HepG2 (cell line): ENCODE data around the gene ASTN2. TPM values are rescaled to one million over a fixed set of nuclear protein-coding genes. Genes with fewer than 3 reads are reported as not detected.

Experiments
- ATAC-seq: fragments of 200-7000 bp; cut with Tn5 transposase; 3 replicates; pipeline ENCODE4 v1.9.1; 2020; ENCODE audit warnings: mild to moderate bottlenecking, moderate library complexity
- BruUV-seq: library from RNA; stranded (reverse); fragments of 400-500 nt; replicated peaks from 2 replicates; lab custom pipeline; 2021; lab: Mats Ljungman, UMichigan
- CTCF ChIA-PET: fragments of 300-600 bp; formaldehyde crosslinking; extraction: SDS; loops from one replicate; lab custom pipeline; 2021; ENCODE audit warnings: low total read pairs, inconsistent platforms, low intra/inter-chr PET ratio; lab: Yijun Ruan, JAX
- POLR2A ChIA-PET: fragments of 350-600 bp; sonication (Branson Sonifier 250); formaldehyde crosslinking; loops from one replicate; lab custom pipeline; 2020; ENCODE audit warnings: antibody characterized with exemption, inconsistent platforms; lab: Yijun Ruan, JAX
- DNase-seq: peaks from one replicate; pipeline ENCODE4 v3.0.0-alpha.2; 2015; ENCODE audit warnings: low spot score
- FAIRE-seq: peaks from 3 replicates; lab custom pipeline; 2011; peaks lifted over from hg19 to GRCh38; lab: Jason Lieb, UNC
- H2AFZ ChIP-seq: one replicate; pipeline ENCODE4 v1.6.1; 2011; ENCODE audit warnings: low read length, inconsistent platforms
- H3K27ac ChIP-seq: fragments of 300-600 bp; 3 replicates; pipeline ENCODE4 v1.8.0; 2011; ENCODE audit warnings: mixed run types, mild to moderate bottlenecking, mixed read lengths, low read length, inconsistent platforms; ENCODE audit not compliant: insufficient read depth; ENCODE audit errors: extremely low read length
- H3K27me3 ChIP-seq, 2 experiments: fragments of 200-600 bp in 1 of 2; 2 replicates in 1 of 2; 3 replicates in 1 of 2; pipeline versions ENCODE4 v1.6.0 to v1.8.0; 2011; ENCODE audit warnings: low read length in 2 of 2, mild to moderate bottlenecking in 2 of 2, moderate library complexity in 2 of 2, inconsistent platforms in 1 of 2; ENCODE audit not compliant: insufficient read depth in 2 of 2, control insufficient read depth in 1 of 2
- H3K36me3 ChIP-seq, 2 experiments: fragments of 200-600 bp in 1 of 2; replicated peaks in 1 of 2; 2 replicates in 1 of 2; 3 replicates in 1 of 2; pipeline versions ENCODE4 v1.5.1 to v1.8.0; 2011; ENCODE audit warnings: low read length in 2 of 2, inconsistent platforms in 1 of 2; ENCODE audit not compliant: insufficient read depth in 2 of 2, control insufficient read depth in 1 of 2
- H3K4me1 ChIP-seq: 2 replicates; pipeline ENCODE4 v1.5.1; 2012; ENCODE audit warnings: low read length, inconsistent platforms; ENCODE audit not compliant: insufficient read depth
- H3K4me2 ChIP-seq: 2 replicates; pipeline ENCODE4 v1.6.0; 2011; ENCODE audit warnings: low read depth, low read length, inconsistent platforms
- H3K4me3 ChIP-seq, 3 experiments: fragments of 200-600 bp in 1 of 3; sonication (generic), shearing (Covaris generic) in 1 of 3; replicated peaks in 1 of 3; 2 replicates each; pipeline ENCODE4 v1.5.1; 2011 to 2016; ENCODE audit warnings: low read length in 3 of 3, inconsistent platforms in 2 of 3, low read depth in 2 of 3, mild to moderate bottlenecking in 2 of 3, control low read depth in 1 of 3, mixed read lengths in 1 of 3; ENCODE audit not compliant: insufficient read depth in 1 of 3
- H3K79me2 ChIP-seq: one replicate; pipeline ENCODE4 v1.6.1; 2011; ENCODE audit warnings: low read length, inconsistent platforms; ENCODE audit not compliant: insufficient read depth
- H3K9ac ChIP-seq: 2 replicates; pipeline ENCODE4 v1.6.0; 2011; ENCODE audit warnings: mild to moderate bottlenecking, low read depth, low read length, inconsistent platforms; ENCODE audit not compliant: insufficient read depth
- H3K9me3 ChIP-seq: 2 replicates; pipeline ENCODE4 v1.5.1; 2012; ENCODE audit warnings: mild to moderate bottlenecking, low read length
- H4K20me1 ChIP-seq: 2 replicates; pipeline ENCODE4 v1.6.0; 2011; ENCODE audit warnings: inconsistent platforms, mild to moderate bottlenecking, low read length, moderate library complexity; ENCODE audit not compliant: insufficient read depth
- BRD4 ChIP-seq: sonication (generic); formaldehyde crosslinking; IDR thresholded peaks from 2 replicates; pipeline ENCODE4 v1.4.0; 2020; ENCODE audit warnings: missing genetic modification reagents
- DPF2 ChIP-seq: sonication (generic); formaldehyde crosslinking; IDR thresholded peaks from 2 replicates; pipeline ENCODE4 v1.4.0; 2020; ENCODE audit warnings: mild to moderate bottlenecking, low read depth, missing genetic modification reagents, borderline replicate concordance
- MAFF ChIP-seq: IDR thresholded peaks from 2 replicates; pipeline ENCODE4 v1.6.1; 2011; ENCODE audit warnings: low read depth, low read length, improper control_type of control experiment
- NONO ChIP-seq, 2 experiments: fragments of 450-650 bp in 1 of 2; sonication (generic) in 1 of 2; formaldehyde crosslinking in 1 of 2; IDR thresholded peaks in 1 of 2; conservative IDR thresholded peaks in 1 of 2; 2 replicates each; pipeline versions ENCODE4 v1.6.1 to v1.8.0; 2017 to 2022; ENCODE audit warnings: mild to moderate bottlenecking in 1 of 2, missing genetic modification reagents in 1 of 2, moderate library complexity in 1 of 2
- POLR2AphosphoS5 ChIP-seq: IDR thresholded peaks from 2 replicates; pipeline ENCODE4 v1.6.1; 2012; ENCODE audit warnings: low read depth, low read length
- ZNF3 ChIP-seq: IDR thresholded peaks from 2 replicates; pipeline ENCODE4 v1.7.0; 2017; ENCODE audit warnings: inconsistent platforms
- WGBS: methylation state at CpG from one replicate; pipeline ENCODE4 v1.1.6; 2017; ENCODE audit warnings: low lambda C conversion rate; 5-methylcytosine and 5-hydroxymethylcytosine counted together
- in situ Hi-C: cut with HindIII; loops from 2 replicates; pipeline ENCODE4 v1.10.0; 2017; ENCODE audit warnings: low pct_unique_long_range_greater_than_20kb; ENCODE audit not compliant: extremely low pct_ligation_motif_present
- intact Hi-C: fragments of 100-400 bp; cut with micrococcal nuclease; formaldehyde crosslinking; loops from one replicate; pipeline ENCODE4 v1.10.0; 2022; ENCODE audit not compliant: unreplicated experiment
- polyA plus RNA-seq, 8 experiments: library from polyadenylated mRNA; depleted of rRNA in 3 of 8; stranded (reverse) in 7 of 8; unstranded in 1 of 8; fragments of >200 nt; fragmentation: Illumina TruSeq in 4 of 8; extraction: Trizol in 4 of 8; gene quantifications; 2 replicates each; pipeline versions ENCODE4 v1.2.1 to v1.2.3, GENCODE V29; 2011 to 2016; ENCODE audit warnings: low read depth in 4 of 8, missing spikeins in 1 of 8, mixed read lengths in 1 of 8; ENCODE audit not compliant: insufficient read depth in 1 of 8
- total RNA-seq, 5 experiments: library from RNA; depleted of rRNA; stranded (reverse); fragments of >200 nt; fragmentation: Illumina TruSeq; extraction: Trizol; gene quantifications; 2 replicates each; pipeline ENCODE4 v1.2.3, GENCODE V29; 2016; ENCODE audit warnings: low read depth in 1 of 5
- TF ChIP-seq, protein P1 (sequence below): sonication (generic); formaldehyde crosslinking; conservative IDR thresholded peaks from 2 replicates; pipeline ENCODE4 v1.4.0; 2020; ENCODE audit warnings: missing genetic modification reagents
- TF ChIP-seq, protein P2 (sequence below): sonication (generic); formaldehyde crosslinking; IDR thresholded peaks from one replicate; pipeline ENCODE4 v1.5.1; 2020; ENCODE audit warnings: mild to moderate bottlenecking, missing genetic modification reagents; ENCODE audit errors: not compliant biosample characterization

ASTN2 gene
- total and polyA plus RNA-seq, 2 of the 13 experiments (the other 11 are each of a cell fraction or from before 2014, with no cell fraction given): 5.2 to 13.5 TPM

DNA sequence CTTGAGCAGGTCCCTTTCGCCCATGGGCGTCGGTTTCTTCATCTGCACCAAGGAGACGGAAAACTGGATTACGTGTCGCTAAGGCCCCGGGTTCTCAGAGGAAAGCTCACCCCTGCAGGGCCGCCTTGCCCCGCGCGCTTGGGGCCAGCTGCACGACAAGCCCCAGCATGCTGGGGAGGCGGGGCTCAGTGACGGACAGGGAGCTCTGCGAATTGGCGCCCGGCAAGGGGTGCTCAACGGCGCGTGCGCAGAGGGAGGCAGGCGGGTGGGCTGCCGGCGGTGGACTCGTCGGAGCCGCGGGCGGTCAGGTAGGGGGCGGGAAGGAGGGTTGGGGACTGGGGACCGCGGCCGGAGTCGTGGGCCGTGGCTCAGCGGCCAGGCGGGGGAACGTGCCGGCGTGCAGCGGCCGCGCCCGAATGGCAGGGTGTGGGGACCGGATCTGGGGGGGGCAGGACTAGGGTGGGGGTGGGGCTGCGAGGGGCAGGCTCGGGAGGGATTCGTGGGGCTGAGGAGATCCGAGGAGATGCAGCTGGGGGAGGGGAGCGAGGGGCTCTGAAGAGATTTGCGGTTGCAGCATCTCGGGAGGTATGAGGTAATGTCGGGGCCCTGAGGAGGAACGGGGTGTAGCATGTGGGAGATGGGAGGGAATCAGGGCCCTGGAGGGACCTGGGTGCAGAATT is 727.6 kb downstream of the ASTN2 start, which contains the start of gene TRIM32:
Gene TRIM32, plus strand, starts transcription at position 232 of the 680 bp plus-strand sequence. CDS start 10,438 bp downstream, outside the sequence.
- ChIA-PET POLR2A (interaction anchor here (0.6 to 2.0 kb wide), 8 partner anchors 10 to 743 kb away, joined by 3 to 8 read pairs (median 4); no protein-coding TSS in a partner anchor), CTCF (no interaction called here)
- peaks cover 23% of the 10 kb centered on the region for H3K79me2 ChIP-seq
- intact Hi-C loops: loop anchor here (5.0 kb wide), 1 partner anchor 745 kb away; no protein-coding TSS in a partner anchor
- peaks cover 5% of the 10 kb centered on the region; the same call in 1 of the 2 replicates for H3K9me3 ChIP-seq
- ATAC-seq: peak; percentile 98
- H3K27ac ChIP-seq: peak within 1 kb of the TSS; percentile 66
- H3K4me2 ChIP-seq: peak within 1 kb of the TSS; percentile 95
- BruUV-seq: no TSS peak
- peaks cover 64% of the 10 kb centered on the region for H3K4me1 ChIP-seq
- peak; percentile 42 for FAIRE-seq
- in situ Hi-C loops: no loop called here
- peak within 1 kb of the TSS; percentile 99 for H2AFZ ChIP-seq
- 2% methylated on average over 25 of the region's 54 CpGs for WGBS
- peak within 1 kb of the TSS; percentile 82 for H3K9ac ChIP-seq
- H3K27me3 ChIP-seq: no peaks in the 10 kb centered on the region; a peak in 1 of 5 replicates
- no peaks in the 10 kb centered on the region for H3K36me3 ChIP-seq
- DNase-seq: peak; percentile 86
- peak within 1 kb of the TSS; percentile 81 to 91 (median 83) for H3K4me3 ChIP-seq
- no peaks in the 10 kb centered on the region for H4K20me1 ChIP-seq
- TF ChIP-seq, protein P1, sequence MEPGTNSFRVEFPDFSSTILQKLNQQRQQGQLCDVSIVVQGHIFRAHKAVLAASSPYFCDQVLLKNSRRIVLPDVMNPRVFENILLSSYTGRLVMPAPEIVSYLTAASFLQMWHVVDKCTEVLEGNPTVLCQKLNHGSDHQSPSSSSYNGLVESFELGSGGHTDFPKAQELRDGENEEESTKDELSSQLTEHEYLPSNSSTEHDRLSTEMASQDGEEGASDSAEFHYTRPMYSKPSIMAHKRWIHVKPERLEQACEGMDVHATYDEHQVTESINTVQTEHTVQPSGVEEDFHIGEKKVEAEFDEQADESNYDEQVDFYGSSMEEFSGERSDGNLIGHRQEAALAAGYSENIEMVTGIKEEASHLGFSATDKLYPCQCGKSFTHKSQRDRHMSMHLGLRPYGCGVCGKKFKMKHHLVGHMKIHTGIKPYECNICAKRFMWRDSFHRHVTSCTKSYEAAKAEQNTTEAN (CRISPR knock-in tag): 0 out of 2 replicates have a peak, but pooled peaks have one; percentile 30
- TF ChIP-seq DPF2 (no peak), MAFF (no peak), BRD4 (CRISPR knock-in tag) (no peak), POLR2AphosphoS5 (peak; percentile 83), NONO (IDR thresholded peaks at IDR 0.05) (no peak), NONO (CRISPR knock-in tag; conservative IDR thresholded peaks at IDR 0.05) (peak; percentile 75), ZNF3 (CRISPR knock-in tag) (no peak)
- TF ChIP-seq, protein P2, sequence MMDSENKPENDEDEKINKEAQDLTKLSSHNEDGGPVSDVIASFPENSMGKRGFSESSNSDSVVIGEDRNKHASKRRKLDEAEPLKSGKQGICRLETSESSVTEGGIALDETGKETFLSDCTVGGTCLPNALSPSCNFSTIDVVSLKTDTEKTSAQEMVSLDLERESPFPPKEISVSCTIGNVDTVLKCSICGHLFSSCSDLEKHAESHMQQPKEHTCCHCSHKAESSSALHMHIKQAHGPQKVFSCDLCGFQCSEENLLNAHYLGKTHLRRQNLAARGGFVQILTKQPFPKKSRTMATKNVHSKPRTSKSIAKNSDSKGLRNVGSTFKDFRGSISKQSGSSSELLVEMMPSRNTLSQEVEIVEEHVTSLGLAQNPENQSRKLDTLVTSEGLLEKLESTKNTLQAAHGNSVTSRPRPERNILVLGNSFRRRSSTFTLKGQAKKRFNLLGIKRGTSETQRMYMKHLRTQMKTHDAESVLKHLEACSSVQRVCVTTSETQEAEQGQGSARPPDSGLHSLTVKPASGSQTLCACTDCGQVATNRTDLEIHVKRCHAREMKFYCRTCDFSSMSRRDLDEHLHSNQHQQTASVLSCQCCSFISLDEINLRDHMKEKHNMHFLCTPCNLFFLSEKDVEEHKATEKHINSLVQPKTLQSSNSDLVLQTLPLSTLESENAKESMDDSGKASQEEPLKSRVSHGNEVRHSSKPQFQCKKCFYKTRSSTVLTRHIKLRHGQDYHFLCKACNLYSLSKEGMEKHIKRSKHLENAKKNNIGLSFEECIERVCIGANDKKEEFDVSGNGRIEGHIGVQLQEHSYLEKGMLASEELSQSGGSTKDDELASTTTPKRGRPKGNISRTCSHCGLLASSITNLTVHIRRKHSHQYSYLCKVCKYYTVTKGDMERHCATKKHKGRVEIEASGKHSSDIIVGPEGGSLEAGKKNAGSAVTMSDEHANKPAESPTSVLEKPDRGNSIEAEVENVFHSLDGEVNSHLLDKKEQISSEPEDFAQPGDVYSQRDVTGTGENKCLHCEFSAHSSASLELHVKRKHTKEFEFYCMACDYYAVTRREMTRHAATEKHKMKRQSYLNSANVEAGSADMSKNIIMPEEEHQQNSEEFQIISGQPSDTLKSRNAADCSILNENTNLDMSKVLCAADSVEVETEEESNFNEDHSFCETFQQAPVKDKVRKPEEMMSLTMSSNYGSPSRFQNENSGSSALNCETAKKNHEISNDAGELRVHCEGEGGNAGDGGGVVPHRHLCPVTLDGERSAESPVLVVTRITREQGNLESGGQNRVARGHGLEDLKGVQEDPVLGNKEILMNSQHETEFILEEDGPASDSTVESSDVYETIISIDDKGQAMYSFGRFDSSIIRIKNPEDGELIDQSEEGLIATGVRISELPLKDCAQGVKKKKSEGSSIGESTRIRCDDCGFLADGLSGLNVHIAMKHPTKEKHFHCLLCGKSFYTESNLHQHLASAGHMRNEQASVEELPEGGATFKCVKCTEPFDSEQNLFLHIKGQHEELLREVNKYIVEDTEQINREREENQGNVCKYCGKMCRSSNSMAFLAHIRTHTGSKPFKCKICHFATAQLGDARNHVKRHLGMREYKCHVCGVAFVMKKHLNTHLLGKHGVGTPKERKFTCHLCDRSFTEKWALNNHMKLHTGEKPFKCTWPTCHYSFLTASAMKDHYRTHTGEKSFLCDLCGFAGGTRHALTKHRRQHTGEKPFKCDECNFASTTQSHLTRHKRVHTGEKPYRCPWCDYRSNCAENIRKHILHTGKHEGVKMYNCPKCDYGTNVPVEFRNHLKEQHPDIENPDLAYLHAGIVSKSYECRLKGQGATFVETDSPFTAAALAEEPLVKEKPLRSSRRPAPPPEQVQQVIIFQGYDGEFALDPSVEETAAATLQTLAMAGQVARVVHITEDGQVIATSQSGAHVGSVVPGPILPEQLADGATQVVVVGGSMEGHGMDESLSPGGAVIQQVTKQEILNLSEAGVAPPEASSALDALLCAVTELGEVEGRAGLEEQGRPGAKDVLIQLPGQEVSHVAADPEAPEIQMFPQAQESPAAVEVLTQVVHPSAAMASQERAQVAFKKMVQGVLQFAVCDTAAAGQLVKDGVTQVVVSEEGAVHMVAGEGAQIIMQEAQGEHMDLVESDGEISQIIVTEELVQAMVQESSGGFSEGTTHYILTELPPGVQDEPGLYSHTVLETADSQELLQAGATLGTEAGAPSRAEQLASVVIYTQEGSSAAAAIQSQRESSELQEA (CRISPR knock-in tag): peak; percentile 67
